IMR-90 (cell line): ENCODE results near the gene FAM83G. TPM values are rescaled to one million over a fixed set of nuclear protein-coding genes. Genes with fewer than 3 reads are reported as not detected.

Experiments
- ATAC-seq: fragments of 200-7000 bp; cut with Tn5 transposase; 2 replicates; pipeline ENCODE4 v1.9.1; 2020; ENCODE audit warnings: low read depth, mild to moderate bottlenecking, moderate library complexity
- BruUV-seq: library from RNA; stranded (reverse); fragments of 400-500 nt; replicated peaks from 2 replicates; lab custom pipeline; 2021; lab: Mats Ljungman, UMichigan
- CTCF ChIA-PET: fragments of 300-600 bp; formaldehyde crosslinking; extraction: SDS; loops from one replicate; lab custom pipeline; 2021; ENCODE audit warnings: antibody characterized with exemption; lab: Yijun Ruan, JAX
- POLR2A ChIA-PET: fragments of 300-600 bp; sonication (Branson Sonifier 250); formaldehyde crosslinking; loops from one replicate; lab custom pipeline; 2022; ENCODE audit warnings: antibody characterized with exemption; ENCODE audit not compliant: unreplicated experiment; lab: Charles Lee
- DNase-seq: peaks from one replicate; pipeline ENCODE4 v3.0.0; 2013
- H2AFZ ChIP-seq: replicated peaks from 2 replicates; pipeline ENCODE3; 2013; ENCODE audit warnings: low read length, mild to moderate bottlenecking; ENCODE audit not compliant: poor library complexity
- H2AK5ac ChIP-seq: 2 replicates; pipeline ENCODE4 v1.6.1; 2013; ENCODE audit warnings: low read depth, low read length, inconsistent platforms
- H2AK9ac ChIP-seq: replicated peaks from 2 replicates; pipeline ENCODE3; 2013; ENCODE audit warnings: mild to moderate bottlenecking, low read depth, low read length, moderate library complexity; ENCODE audit not compliant: poor library complexity
- H2BK120ac ChIP-seq: 2 replicates; pipeline ENCODE4 v1.6.1; 2013; ENCODE audit warnings: low read depth, low read length, inconsistent platforms
- H2BK15ac ChIP-seq: 3 replicates; pipeline ENCODE4 v1.6.1; 2013; ENCODE audit warnings: low read depth, low read length, inconsistent platforms
- H2BK20ac ChIP-seq: 2 replicates; pipeline ENCODE4 v1.6.1; 2013; ENCODE audit warnings: low read depth, mild to moderate bottlenecking, inconsistent platforms, low read length, moderate library complexity
- H2BK5ac ChIP-seq: 2 replicates; pipeline ENCODE4 v1.6.1; 2013; ENCODE audit warnings: mild to moderate bottlenecking, low read depth, low read length, inconsistent platforms; ENCODE audit not compliant: poor library complexity, severe bottlenecking
- H3K14ac ChIP-seq: replicated peaks from 2 replicates; pipeline ENCODE4 v1.6.1; 2013; ENCODE audit warnings: low read depth, low read length, inconsistent platforms
- H3K18ac ChIP-seq: 2 replicates; pipeline ENCODE4 v1.6.1; 2013; ENCODE audit warnings: low read depth, low read length, control low read depth
- H3K23ac ChIP-seq: 2 replicates; pipeline ENCODE4 v1.6.1; 2013; ENCODE audit warnings: low read depth, low read length, inconsistent platforms
- H3K27ac ChIP-seq: 2 replicates; pipeline ENCODE4 v1.5.1; 2013; ENCODE audit warnings: mild to moderate bottlenecking, control low read depth, low read length; ENCODE audit not compliant: insufficient read depth
- H3K27me3 ChIP-seq: 2 replicates; pipeline ENCODE4 v1.6.1; 2013; ENCODE audit warnings: low read length; ENCODE audit not compliant: control insufficient read depth, insufficient read depth
- H3K36me3 ChIP-seq: 2 replicates; pipeline ENCODE4 v1.6.1; 2013; ENCODE audit warnings: low read length, mixed read lengths; ENCODE audit not compliant: control insufficient read depth, insufficient read depth
- H3K4ac ChIP-seq: 2 replicates; pipeline ENCODE4 v1.6.1; 2013; ENCODE audit warnings: low read depth, low read length, inconsistent platforms
- H3K4me1 ChIP-seq: 2 replicates; pipeline ENCODE4 v1.6.1; 2013; ENCODE audit warnings: low read length, mixed read lengths; ENCODE audit not compliant: control insufficient read depth, insufficient read depth
- H3K4me2 ChIP-seq: 2 replicates; pipeline ENCODE4 v1.6.1; 2013; ENCODE audit warnings: low read depth, mild to moderate bottlenecking, control low read depth, low read length, moderate library complexity
- H3K4me3 ChIP-seq: 2 replicates; pipeline ENCODE4 v1.5.1; 2013; ENCODE audit warnings: low read depth, mild to moderate bottlenecking, control low read depth, low read length, moderate library complexity; ENCODE audit not compliant: insufficient read depth
- H3K56ac ChIP-seq: 2 replicates; pipeline ENCODE4 v1.6.1; 2013; ENCODE audit warnings: low read length, inconsistent platforms; ENCODE audit not compliant: insufficient read depth; ENCODE audit errors: extremely low read depth
- H3K79me1 ChIP-seq, 2 experiments: 2 replicates each; pipeline ENCODE4 v1.6.1; 2013; ENCODE audit warnings: low read length in 2 of 2, inconsistent platforms in 1 of 2, low read depth in 1 of 2
- H3K9ac ChIP-seq: 2 replicates; pipeline ENCODE4 v1.6.1; 2013; ENCODE audit warnings: low read depth, low read length, control low read depth
- H3K9me1 ChIP-seq: 2 replicates; pipeline ENCODE4 v1.6.1; 2013; ENCODE audit warnings: low read length, inconsistent platforms; ENCODE audit not compliant: insufficient read depth
- H3K9me3 ChIP-seq: 2 replicates; pipeline ENCODE4 v1.6.1; 2013; ENCODE audit warnings: low read length; ENCODE audit not compliant: control insufficient read depth, insufficient read depth
- H4K20me1 ChIP-seq: 2 replicates; pipeline ENCODE4 v1.6.1; 2013; ENCODE audit warnings: low read length, inconsistent platforms; ENCODE audit not compliant: insufficient read depth
- H4K5ac ChIP-seq: 2 replicates; pipeline ENCODE4 v1.6.1; 2013; ENCODE audit warnings: mild to moderate bottlenecking, low read depth, low read length, control low read depth
- H4K8ac ChIP-seq, 2 experiments: 2 replicates each; pipeline ENCODE4 v1.6.1; 2013; ENCODE audit warnings: low read depth in 2 of 2, low read length in 2 of 2, control low read depth in 1 of 2, inconsistent platforms in 1 of 2
- H4K91ac ChIP-seq: 2 replicates; pipeline ENCODE4 v1.6.1; 2013; ENCODE audit warnings: low read depth, low read length, inconsistent platforms; ENCODE audit not compliant: insufficient read depth
- BHLHE40 ChIP-seq: fragments of 150-350 bp; IDR thresholded peaks from 2 replicates; pipeline ENCODE4 v1.6.1; 2016; ENCODE audit warnings: mild to moderate bottlenecking, low read depth, low read length
- CEBPB ChIP-seq: IDR thresholded peaks from 2 replicates; pipeline ENCODE4 v1.6.1; 2012; ENCODE audit warnings: low read depth, low read length, improper control_type of control experiment
- CHD1 ChIP-seq: IDR thresholded peaks from 2 replicates; pipeline ENCODE4 v1.6.1; 2012; ENCODE audit warnings: low read depth, low read length, improper control_type of control experiment
- FOS ChIP-seq: fragments of 150-350 bp; IDR thresholded peaks from 2 replicates; pipeline ENCODE4 v1.6.1; 2016; ENCODE audit warnings: low read depth, low read length
- MAFK ChIP-seq: IDR thresholded peaks from 2 replicates; pipeline ENCODE4 v1.6.1; 2012; ENCODE audit warnings: low read depth, low read length, improper control_type of control experiment
- MAZ ChIP-seq: IDR thresholded peaks from 2 replicates; pipeline ENCODE4 v1.6.1; 2012; ENCODE audit warnings: low read depth, mild to moderate bottlenecking, low read length, improper control_type of control experiment, moderate library complexity, borderline replicate concordance
- MXI1 ChIP-seq: IDR thresholded peaks from 2 replicates; pipeline ENCODE4 v1.6.1; 2012; ENCODE audit warnings: low read depth, mild to moderate bottlenecking, low read length, moderate library complexity, borderline replicate concordance
- NFE2L2 ChIP-seq: fragments of 150-350 bp; IDR thresholded peaks from 2 replicates; pipeline ENCODE4 v1.6.1; 2016; ENCODE audit warnings: low read depth, mild to moderate bottlenecking, low read length
- POLR2A ChIP-seq: IDR thresholded peaks from 2 replicates; pipeline ENCODE4 v1.6.1; 2012; ENCODE audit warnings: mild to moderate bottlenecking, low read depth, low read length
- RAD21 ChIP-seq: IDR thresholded peaks from 2 replicates; pipeline ENCODE4 v1.6.1; 2012; ENCODE audit warnings: low read length, improper control_type of control experiment
- RCOR1 ChIP-seq: IDR thresholded peaks from 2 replicates; pipeline ENCODE4 v1.6.1; 2012; ENCODE audit warnings: mild to moderate bottlenecking, low read length, improper control_type of control experiment; ENCODE audit not compliant: insufficient replicate concordance
- RFX5 ChIP-seq: IDR thresholded peaks from 2 replicates; pipeline ENCODE4 v1.8.0; 2012; ENCODE audit warnings: low read depth, mild to moderate bottlenecking, low read length, moderate library complexity
- SMC3 ChIP-seq: fragments of 150-350 bp; IDR thresholded peaks from 2 replicates; pipeline ENCODE4 v1.6.1; 2016; ENCODE audit warnings: low read depth, mild to moderate bottlenecking, antibody characterized with exemption, low read length, moderate library complexity
- WGBS, 2 experiments: methylation state at CpG; one replicate each; pipeline versions ENCODE4 v1.1.5 to v1.1.7; 2013; ENCODE audit warnings: missing lambda C conversion rate in 2 of 2; ENCODE audit not compliant: insufficient read length in 1 of 2; ENCODE audit errors: extremely low coverage in 2 of 2; 5-methylcytosine and 5-hydroxymethylcytosine counted together
- dilution Hi-C: fragments of 300-500 bp; cut with HindIII; formaldehyde crosslinking; loops from one replicate; pipeline ENCODE4 v1.14.3; 2018; ENCODE audit warnings: low sequenced_read_pairs; ENCODE audit not compliant: unreplicated experiment
- in situ Hi-C: fragments of 300-500 bp; cut with MboI; formaldehyde crosslinking; loops from 3 replicates; pipeline ENCODE4 v1.14.3; 2019; ENCODE audit warnings: low sequenced_read_pairs, inconsistent platforms, mixed read lengths
- intact Hi-C: fragments of 100-400 bp; cut with micrococcal nuclease; formaldehyde crosslinking; loops from 2 replicates; pipeline ENCODE4 v1.10.0; 2022
- polyA plus RNA-seq, 3 experiments: library from polyadenylated mRNA; depleted of rRNA; stranded (reverse); fragments of >200 nt; gene quantifications; 2 replicates each; pipeline ENCODE4 v1.2.3, GENCODE V29; 2012; ENCODE audit warnings: low replicate concordance in 1 of 3
- total RNA-seq: library from RNA; depleted of rRNA; stranded (reverse); fragments of >200 nt; gene quantifications from 2 replicates; pipeline ENCODE4 v1.2.3, GENCODE V29; 2012
- TF ChIP-seq, protein P1 (sequence below): conservative IDR thresholded peaks from 2 replicates; pipeline ENCODE4 v1.5.1; 2012; ENCODE audit warnings: mild to moderate bottlenecking, low read depth, low read length, improper control_type of control experiment
- TF ChIP-seq, protein P2 (sequence below): fragments of 150-350 bp; IDR thresholded peaks from 2 replicates; pipeline ENCODE4 v1.6.1; 2016; ENCODE audit warnings: low read depth, mild to moderate bottlenecking, low read length, moderate library complexity, borderline replicate concordance
- TF ChIP-seq, protein P3 (sequence below): fragments of 150-350 bp; IDR thresholded peaks from 2 replicates; pipeline ENCODE4 v1.6.1; 2017; ENCODE audit warnings: mild to moderate bottlenecking, antibody characterized with exemption, low read length, low read depth

The FAM83G gene
- total and polyA plus RNA-seq, 2 of the 4 experiments (the other 2 are of a cell fraction), result 9.5 to 12.6 TPM

DNA sequence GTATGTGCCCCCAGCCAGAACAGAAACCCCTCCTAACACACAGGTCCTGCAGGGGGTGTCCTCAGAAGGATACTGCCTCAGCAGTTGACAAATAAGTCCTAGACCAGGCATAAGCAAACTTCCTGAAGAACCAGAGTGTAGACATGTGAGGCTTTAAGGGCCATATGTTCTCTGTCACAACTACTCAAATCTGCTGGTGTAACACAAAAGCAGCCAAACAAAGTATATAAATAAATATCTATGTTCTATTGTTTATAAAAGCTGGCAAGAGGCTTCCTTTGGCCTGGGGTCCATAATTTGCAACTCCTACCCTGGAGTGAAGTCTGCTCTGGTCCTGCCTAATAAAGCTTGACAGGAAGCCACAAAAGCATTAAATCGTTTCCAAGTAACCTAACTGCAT is 9.9 kb downstream of the FAM83G start:
- Histone ChIP-seq H3K18ac (peak overlapping the region; percentile 45; the same call in 1 of the 2 replicates), H2BK20ac (0 out of 2 replicates have a peak overlapping the region, but pooled peaks have one; percentile 5), H4K8ac (peak overlapping the region; percentile 38 to 71; a peak in 2 of 4 replicates), H3K4me2 (peak overlapping the region; percentile 38; the same call in 1 of the 2 replicates), H3K14ac (peak overlapping the region; percentile 54; the same call in 1 of the 2 replicates), H2AFZ (no peak overlapping the region), H3K9ac (no peak overlapping the region; the same call in 1 of the 2 replicates), H3K36me3 (peaks cover 14% of the 10 kb centered on the region), H4K20me1 (peaks cover 43% of the 10 kb centered on the region), H3K23ac (peak overlapping the region; percentile 46; the same call in 1 of the 2 replicates), H3K27ac (peak overlapping the region; percentile 63), H2AK5ac (peak overlapping the region; percentile 49; the same call in 1 of the 2 replicates), H3K79me1 (peaks cover 20 to 88% of the 10 kb centered on the region in 2 experiments; a peak in 3 of 4 replicates), H2BK120ac (peak overlapping the region; percentile 30; the same call in 1 of the 2 replicates), H3K4ac (0 out of 2 replicates have a peak overlapping the region, but pooled peaks have one; percentile 4), H2BK15ac (no peak overlapping the region), H2BK5ac (peak overlapping the region; percentile 33), H3K27me3 (no peaks in the 10 kb centered on the region), H3K9me3 (peaks cover 6% of the 10 kb centered on the region), H3K4me3 (no peak overlapping the region), H3K9me1 (peaks cover 4% of the 10 kb centered on the region), H4K5ac (no peak overlapping the region; the same call in 1 of the 2 replicates), H4K91ac (no peak overlapping the region; the same call in 1 of the 2 replicates), H3K4me1 (peaks cover 10% of the 10 kb centered on the region), H3K56ac (no peak overlapping the region; the same call in 1 of the 2 replicates), H2AK9ac (no peak overlapping the region)
- peak; percentile 23 for DNase-seq
- peak; percentile 17; the same call in 1 of the 2 replicates for ATAC-seq
- in situ Hi-C loops, result no loop called here
- no CpG with 5 or more reads among the region's 1 CpG for WGBS, 2 experiments
- ChIA-PET CTCF (no interaction called here), POLR2A (no interaction called here)
- intact Hi-C loops, result no loop called here
- TF ChIP-seq BHLHE40, result no peak
- TF ChIP-seq CHD1, result no peak
- no peak for TF ChIP-seq MAFK
- no peak for TF ChIP-seq NFE2L2
- TF ChIP-seq, protein P1, sequence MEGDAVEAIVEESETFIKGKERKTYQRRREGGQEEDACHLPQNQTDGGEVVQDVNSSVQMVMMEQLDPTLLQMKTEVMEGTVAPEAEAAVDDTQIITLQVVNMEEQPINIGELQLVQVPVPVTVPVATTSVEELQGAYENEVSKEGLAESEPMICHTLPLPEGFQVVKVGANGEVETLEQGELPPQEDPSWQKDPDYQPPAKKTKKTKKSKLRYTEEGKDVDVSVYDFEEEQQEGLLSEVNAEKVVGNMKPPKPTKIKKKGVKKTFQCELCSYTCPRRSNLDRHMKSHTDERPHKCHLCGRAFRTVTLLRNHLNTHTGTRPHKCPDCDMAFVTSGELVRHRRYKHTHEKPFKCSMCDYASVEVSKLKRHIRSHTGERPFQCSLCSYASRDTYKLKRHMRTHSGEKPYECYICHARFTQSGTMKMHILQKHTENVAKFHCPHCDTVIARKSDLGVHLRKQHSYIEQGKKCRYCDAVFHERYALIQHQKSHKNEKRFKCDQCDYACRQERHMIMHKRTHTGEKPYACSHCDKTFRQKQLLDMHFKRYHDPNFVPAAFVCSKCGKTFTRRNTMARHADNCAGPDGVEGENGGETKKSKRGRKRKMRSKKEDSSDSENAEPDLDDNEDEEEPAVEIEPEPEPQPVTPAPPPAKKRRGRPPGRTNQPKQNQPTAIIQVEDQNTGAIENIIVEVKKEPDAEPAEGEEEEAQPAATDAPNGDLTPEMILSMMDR, result no peak
- no peak for TF ChIP-seq POLR2A
- TF ChIP-seq MAZ, result no peak
- no peak for TF ChIP-seq SMC3
- no peak for TF ChIP-seq RAD21
- TF ChIP-seq FOS, result no peak
- no peak for TF ChIP-seq CEBPB
- TF ChIP-seq, protein P2, sequence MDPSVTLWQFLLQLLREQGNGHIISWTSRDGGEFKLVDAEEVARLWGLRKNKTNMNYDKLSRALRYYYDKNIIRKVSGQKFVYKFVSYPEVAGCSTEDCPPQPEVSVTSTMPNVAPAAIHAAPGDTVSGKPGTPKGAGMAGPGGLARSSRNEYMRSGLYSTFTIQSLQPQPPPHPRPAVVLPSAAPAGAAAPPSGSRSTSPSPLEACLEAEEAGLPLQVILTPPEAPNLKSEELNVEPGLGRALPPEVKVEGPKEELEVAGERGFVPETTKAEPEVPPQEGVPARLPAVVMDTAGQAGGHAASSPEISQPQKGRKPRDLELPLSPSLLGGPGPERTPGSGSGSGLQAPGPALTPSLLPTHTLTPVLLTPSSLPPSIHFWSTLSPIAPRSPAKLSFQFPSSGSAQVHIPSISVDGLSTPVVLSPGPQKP, result no peak
- TF ChIP-seq, protein P3, sequence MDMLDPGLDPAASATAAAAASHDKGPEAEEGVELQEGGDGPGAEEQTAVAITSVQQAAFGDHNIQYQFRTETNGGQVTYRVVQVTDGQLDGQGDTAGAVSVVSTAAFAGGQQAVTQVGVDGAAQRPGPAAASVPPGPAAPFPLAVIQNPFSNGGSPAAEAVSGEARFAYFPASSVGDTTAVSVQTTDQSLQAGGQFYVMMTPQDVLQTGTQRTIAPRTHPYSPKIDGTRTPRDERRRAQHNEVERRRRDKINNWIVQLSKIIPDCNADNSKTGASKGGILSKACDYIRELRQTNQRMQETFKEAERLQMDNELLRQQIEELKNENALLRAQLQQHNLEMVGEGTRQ, result no peak
- TF ChIP-seq RFX5, result no peak
- no peak for TF ChIP-seq RCOR1
- no peak for TF ChIP-seq MXI1
- BruUV-seq, result no TSS peak
- dilution Hi-C loops, result no loop called here
